Kasumi-1 (cell line): ENCODE data around the gene DNAH3.
"Not testable (repeated sequence)": the region's sequence is repeated elsewhere in the genome, so short reads cannot be mapped to it uniquely, and the experiment has no call there.

Experiments
- DNase-seq, 2 experiments: peaks; one replicate each; lab custom pipeline; 2025; lab: John Stamatoyannopoulos, UW

The DNAH3 gene

DNA sequence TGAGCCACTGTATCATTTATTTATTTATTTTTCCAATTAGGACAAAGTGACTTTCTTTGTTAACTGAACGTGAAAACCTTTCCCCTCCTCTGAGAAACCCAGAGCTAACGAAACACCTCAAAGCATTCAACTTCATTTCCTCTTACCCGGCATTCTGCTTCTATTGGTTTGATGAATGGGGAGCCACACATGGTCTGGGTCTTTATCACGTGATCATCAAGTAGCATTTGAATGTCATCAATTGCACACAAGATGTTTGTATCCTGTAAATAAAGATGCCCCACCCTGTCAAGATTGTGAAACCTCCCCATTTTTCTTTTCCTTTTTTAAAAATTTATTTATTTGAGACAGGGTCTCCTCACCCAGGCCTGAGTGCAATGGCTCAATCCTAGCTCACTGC, 80.1 kb downstream of the DNAH3 start:
- DNase-seq = no peak

DNA sequence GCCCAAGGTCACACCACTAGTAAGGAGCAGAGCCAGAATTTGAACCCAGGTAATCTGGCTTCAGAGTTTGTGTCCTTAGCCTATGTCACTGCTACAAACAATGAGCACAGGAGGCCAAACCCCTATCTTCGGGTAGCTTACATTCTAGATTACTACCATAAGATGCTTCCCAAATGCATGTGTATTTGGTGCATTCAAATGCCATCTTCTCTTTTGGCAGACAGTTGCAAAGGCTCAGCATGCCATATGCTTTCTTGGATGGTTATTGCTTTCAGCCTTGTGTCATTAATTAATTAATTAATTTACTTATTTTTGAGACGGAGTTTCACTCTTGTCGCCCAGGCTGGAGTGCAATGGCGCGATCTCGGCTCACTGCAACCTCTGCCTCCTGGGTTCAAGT, 80.7 kb downstream of the DNAH3 start:
- DNase-seq = no peak

- no peak for DNase-seq
Measured at GRCh38 chr16:21064203-21064602, 86.4 kb downstream of the DNAH3 start.

DNA sequence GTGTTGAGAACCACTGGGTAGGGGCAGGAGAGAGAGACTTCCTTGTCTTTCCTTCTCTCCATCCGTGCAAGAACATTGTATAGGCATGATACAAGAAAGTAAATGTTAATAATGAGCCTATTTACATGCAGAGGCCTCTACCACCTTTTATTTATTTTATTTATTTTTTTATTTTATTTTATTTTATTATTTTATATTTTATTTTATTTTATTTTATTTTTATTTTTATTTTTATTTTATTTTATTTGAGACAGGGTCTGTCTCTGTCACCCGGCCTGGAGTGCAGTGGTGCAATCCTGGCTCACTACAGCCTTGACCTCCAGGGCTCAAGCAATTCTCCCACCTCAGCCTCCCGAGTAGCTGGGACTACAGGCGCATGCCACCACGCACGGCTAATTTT, 87.3 kb downstream of the DNAH3 start:
- not testable (repeated sequence) for DNase-seq

DNA sequence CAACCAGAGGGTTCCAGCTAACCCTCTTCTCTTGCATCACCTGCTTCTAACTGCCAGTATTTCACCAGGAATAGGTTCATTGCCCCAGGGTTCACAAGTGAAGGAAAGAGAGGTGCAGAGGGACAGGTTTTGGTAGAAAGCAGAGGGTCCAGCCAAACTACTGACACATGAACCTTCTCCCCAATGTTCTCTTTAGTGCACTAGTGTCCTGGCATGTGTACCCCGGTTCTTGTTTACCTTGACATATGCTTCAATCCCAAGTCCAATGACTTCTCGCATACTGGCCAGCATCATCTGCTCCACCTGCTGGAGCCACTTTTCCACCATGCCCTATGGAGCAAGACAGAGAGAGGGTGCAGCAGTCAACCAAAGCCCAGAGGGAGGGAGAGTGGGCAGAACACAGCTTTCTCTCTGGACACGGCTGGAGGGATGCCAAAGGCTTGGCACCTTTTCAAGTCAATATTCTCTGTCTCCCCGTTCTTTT, 90.6 kb downstream of the DNAH3 start:
- DNase-seq = no peak

GRCh38 chr16:21057875-21058274, 92.8 kb downstream of the DNAH3 start:
- DNase-seq = no peak

GRCh38 chr16:21056396-21056795, 94.2 kb downstream of the DNAH3 start:
- DNase-seq = no peak

DNA sequence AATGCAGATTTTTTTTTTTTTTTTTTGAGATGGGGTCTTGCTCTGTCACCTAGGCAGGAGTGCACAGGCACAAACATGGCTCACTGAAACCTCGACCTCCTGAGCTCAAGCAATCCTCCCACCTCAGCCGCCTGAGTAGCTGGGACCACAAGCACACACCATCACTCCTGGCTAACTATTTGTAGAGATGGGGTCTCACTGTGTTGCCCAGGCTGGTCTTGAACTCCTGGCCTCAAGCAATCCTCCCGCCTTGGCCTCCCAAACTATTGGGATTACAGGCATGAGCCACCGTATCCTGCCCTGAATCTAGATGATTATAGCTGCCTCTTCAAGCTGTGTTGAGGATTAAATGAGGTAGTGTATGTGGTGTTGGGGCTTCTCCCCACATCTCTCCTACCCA, 94.9 kb downstream of the DNAH3 start:
- DNase-seq = not testable (repeated sequence)

GRCh38 chr16:21053590-21053989, 97.1 kb downstream of the DNAH3 start:
- no peak for DNase-seq

GRCh38 chr16:21048091-21048912, 102.3 kb downstream of the DNAH3 start:
- not testable (repeated sequence) for DNase-seq

DNA sequence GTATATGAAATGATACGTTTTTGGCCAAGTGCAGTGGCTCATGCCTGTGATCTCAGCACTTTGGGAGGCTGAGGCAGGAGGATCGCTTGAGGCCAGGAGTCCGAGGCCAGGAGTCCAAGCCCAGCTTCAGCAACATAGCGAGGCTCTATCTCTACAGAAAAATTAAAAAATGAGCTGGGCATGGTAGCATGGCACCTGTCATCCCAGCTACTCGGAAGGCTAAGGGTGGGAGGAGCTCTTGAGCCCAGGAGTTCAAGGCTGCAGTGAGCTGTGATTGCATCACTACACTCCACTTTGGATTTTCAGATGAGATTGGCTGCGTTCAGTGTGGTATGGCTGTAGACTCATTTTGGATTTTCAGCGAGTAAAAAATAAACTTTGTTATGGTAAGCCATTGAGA, 112.4 kb downstream of the DNAH3 start:
- DNase-seq = no peak

DNA sequence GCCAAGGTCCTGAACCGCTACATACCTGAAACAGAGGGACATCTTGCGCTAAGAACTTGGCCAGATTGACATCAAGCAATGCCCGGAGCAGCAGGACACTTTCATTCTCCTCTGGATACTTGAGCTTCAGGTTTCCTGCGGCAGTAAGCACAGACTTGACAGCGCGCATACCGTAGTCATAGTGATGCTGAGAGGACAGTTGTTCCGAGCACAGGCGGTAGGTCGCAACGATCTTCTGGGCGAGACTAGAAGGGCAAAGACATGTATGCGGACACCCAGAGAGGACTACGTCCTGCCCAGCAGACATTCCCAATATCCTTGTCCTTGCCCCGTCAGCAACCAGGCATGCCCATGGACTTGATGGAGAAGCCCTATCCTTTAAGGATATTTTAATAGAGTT, 112.9 kb downstream of the DNAH3 start:
- no peak for DNase-seq

DNA sequence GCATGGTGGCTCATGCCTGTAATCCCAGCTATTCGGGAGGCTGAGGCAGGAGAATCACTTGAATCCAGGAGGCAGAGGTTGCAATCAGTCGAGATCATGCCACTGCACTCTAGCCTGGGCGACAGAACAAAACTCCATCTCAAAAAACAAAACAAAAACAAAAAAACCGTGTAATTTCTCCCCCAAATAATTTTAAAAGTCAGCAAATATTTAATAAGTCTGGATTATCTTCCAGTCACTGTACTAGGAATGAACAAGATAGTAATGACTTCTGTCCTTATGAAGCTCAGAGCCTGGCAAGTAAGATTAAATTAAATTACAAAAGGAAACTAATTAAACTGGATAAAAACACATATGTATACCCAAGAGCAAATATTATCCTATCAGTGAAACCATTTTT, 113.5 kb downstream of the DNAH3 start:
- DNase-seq = no peak

GRCh38 chr16:21036471-21036870, 114.2 kb downstream of the DNAH3 start:
- DNase-seq = no peak

- no peak for DNase-seq
Measured at GRCh38 chr16:21033704-21034103, 116.9 kb downstream of the DNAH3 start.

- no peak for DNase-seq
Measured at GRCh38 chr16:21033264-21033663, 117.4 kb downstream of the DNAH3 start.

GRCh38 chr16:21028728-21029127, 121.9 kb downstream of the DNAH3 start:
- no peak for DNase-seq

DNA sequence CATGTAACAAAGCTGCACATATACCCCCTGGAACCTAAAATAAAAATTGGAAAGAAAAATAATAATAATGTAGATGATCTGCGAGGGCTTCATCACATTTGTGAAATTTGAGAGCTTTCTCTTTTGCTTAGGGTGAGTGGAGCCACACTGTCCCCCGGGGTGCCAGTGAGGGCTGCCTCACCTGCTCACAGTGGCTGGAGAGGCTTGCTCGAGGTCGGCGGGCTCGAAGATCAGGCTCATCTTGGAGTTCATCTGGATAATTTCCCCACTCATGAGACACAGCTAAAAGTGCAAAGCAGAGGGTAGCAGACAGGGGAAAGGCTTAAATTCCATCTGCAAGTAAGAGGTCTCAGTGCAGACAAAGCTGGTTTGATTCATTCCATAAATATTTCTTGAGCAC, 123.8 kb downstream of the DNAH3 start:
- no peak for DNase-seq

- no peak for DNase-seq
Measured at GRCh38 chr16:21023509-21024202, 127.0 kb downstream of the DNAH3 start.

DNA sequence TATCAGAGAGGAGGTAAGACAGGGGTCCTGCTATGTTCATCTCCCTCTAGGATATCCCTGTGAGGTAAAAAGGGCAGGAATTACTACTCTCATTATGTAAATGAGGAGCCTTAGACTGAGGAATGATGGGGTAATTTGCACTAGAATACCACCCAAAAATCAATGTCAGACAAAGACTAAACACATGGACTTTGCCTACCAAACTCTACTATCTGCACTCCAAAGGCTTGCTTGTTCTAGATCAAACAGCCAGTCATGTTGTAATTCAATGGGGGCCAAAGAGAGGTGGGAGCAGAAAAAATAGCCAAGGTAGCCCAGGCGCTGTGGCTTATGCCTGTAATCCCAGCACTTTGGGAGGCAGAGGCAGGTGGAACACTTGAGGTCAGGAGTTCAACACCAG, 129.3 kb downstream of the DNAH3 start:
- DNase-seq = no peak

- DNase-seq = no peak
Measured at GRCh38 chr16:21009815-21010214, 140.8 kb downstream of the DNAH3 start.

DNA sequence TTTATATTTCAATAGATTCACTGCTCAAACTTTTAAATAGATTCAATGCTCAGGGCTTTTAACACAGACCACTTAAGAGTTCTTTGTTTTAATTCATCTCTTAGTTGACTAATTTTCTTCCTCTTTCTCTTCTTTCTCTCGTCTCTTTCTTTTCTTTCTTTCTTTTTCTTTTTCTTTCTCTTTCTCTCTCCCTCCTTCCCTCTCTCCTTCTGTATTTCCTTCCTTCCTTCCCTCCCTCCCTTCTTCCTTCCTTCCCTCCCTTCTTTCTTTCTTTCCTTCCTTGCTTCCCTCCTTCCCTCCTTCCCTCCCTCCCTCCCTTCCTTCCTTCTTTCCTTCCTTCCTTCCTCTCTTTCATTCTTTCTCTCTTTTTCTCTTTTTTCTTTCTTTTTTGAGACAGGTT, 145.6 kb downstream of the DNAH3 start:
- no peak for DNase-seq

DNA sequence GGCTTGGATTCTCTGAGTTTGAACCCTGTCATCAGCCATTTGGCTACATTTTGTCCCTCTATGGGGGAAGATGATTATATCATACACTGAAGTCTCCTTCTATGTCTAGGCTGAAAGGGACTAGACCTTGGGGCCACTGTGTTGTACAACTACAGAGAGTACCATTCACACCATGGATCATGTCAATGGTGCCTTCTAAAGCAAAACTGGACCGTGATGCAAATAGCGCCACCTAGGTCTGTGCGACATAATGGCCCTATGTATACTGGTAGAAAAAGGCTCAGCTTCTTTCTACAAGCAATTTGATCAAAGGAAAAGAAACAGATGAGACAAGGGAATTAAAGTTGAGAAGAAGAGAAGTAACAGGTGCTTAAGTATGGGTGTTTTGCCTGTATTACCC, 149.4 kb downstream of the DNAH3 start:
- DNase-seq = peak in 1 of 2 experiments; percentile 1
